ENCODE data around the gene GBE1.
"Not testable (repeated sequence)": the region's sequence is repeated elsewhere in the genome, so short reads cannot be mapped to it uniquely, and the experiment has no call there.

DNA sequence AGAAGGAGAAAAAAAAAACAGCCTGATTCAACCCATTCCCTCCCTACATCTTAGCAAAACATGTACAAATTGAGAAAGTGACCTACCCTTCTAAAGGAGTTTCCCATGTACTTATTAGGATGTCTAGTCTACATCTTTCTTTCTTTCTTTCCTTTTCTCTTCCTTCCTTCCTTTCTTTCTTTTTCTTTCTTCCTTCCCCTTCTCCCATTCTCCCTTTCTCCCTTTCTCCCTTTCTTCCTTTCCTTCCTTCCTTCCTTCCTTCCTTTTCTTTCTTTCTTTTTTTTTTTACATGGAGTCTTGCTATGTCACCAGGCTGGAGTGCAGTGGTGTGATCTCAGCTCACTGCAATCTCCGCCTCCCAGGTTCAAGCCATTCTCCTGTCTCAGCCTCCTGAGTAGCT lies 269.0 kb downstream of the GBE1 start:
- not testable (repeated sequence) for TF ChIP-seq PAX5 (IDR thresholded peaks at IDR 0.05; ENCODE audit: insufficient read depth, low read length, severe bottlenecking); POU2F2 (IDR thresholded peaks at IDR 0.05; ENCODE audit: low read depth, low read length)

Data from GM12891 (cell line).